Liver (tissue), 9 donors: Measurements from ENCODE around the gene SERPINE1. TPM values are rescaled to one million over a fixed set of nuclear protein-coding genes. Genes with fewer than 3 reads are reported as not detected.

ENCODE experiments used
- DNase-seq: peaks from one replicate; pipeline ENCODE4 v3.0.0-alpha.2; 2017; ENCODE audit warnings: low spot score
- H3K27ac ChIP-seq, 2 donors: one replicate each; pipeline ENCODE4 v1.7.0; 2013; ENCODE audit warnings: inconsistent platforms in 2 of 2, low read length in 2 of 2, control low read depth in 1 of 2, low read depth in 1 of 2, mild to moderate bottlenecking in 1 of 2
- H3K27me3 ChIP-seq, 4 donors: one replicate each; pipeline versions ENCODE4 v1.6.1 to v1.7.0; 2013; ENCODE audit warnings: low read length in 3 of 4, inconsistent platforms in 1 of 4, mild to moderate bottlenecking in 1 of 4, moderate library complexity in 1 of 4; ENCODE audit not compliant: control insufficient read depth in 4 of 4, insufficient read depth in 4 of 4
- H3K36me3 ChIP-seq, 4 donors: one replicate each; pipeline versions ENCODE4 v1.6.1 to v1.7.0; 2013; ENCODE audit warnings: low read length in 3 of 4, mild to moderate bottlenecking in 3 of 4, low read depth in 1 of 4, moderate library complexity in 1 of 4; ENCODE audit not compliant: control insufficient read depth in 4 of 4, insufficient read depth in 3 of 4
- H3K4me1 ChIP-seq, 4 donors: one replicate each; pipeline versions ENCODE4 v1.6.1 to v1.7.0; 2013; ENCODE audit warnings: low read length in 3 of 4, mild to moderate bottlenecking in 3 of 4, moderate library complexity in 1 of 4; ENCODE audit not compliant: control insufficient read depth in 4 of 4, insufficient read depth in 4 of 4
- H3K4me3 ChIP-seq, 3 donors: one replicate each; pipeline versions ENCODE4 v1.6.1 to v1.7.0; 2013; ENCODE audit warnings: low read length in 3 of 3, control low read depth in 1 of 3, low read depth in 1 of 3, mild to moderate bottlenecking in 1 of 3
- H3K9ac ChIP-seq, 2 donors: one replicate each; pipeline ENCODE4 v1.7.0; 2013; ENCODE audit warnings: low read length in 2 of 2, mild to moderate bottlenecking in 2 of 2, moderate library complexity in 2 of 2, control low read depth in 1 of 2, low read depth in 1 of 2
- H3K9me3 ChIP-seq, 4 donors: one replicate each; pipeline versions ENCODE4 v1.6.1 to v1.7.0; 2013; ENCODE audit warnings: low read length in 3 of 4; ENCODE audit not compliant: control insufficient read depth in 4 of 4
- EGR1 ChIP-seq, 2 donors: IDR thresholded peaks; 2 replicates each; pipeline ENCODE4 v1.6.1; 2016 to 2018; ENCODE audit warnings: antibody characterized with exemption in 2 of 2, low read depth in 2 of 2
- FOXA1 ChIP-seq: IDR thresholded peaks from 2 replicates; pipeline ENCODE4 v1.6.1; 2016; ENCODE audit warnings: antibody characterized with exemption
- FOXA2 ChIP-seq: IDR thresholded peaks from 2 replicates; pipeline ENCODE4 v1.6.1; 2016; ENCODE audit warnings: antibody characterized with exemption
- GABPA ChIP-seq, 2 donors: IDR thresholded peaks in 1 of 2; conservative IDR thresholded peaks in 1 of 2; 2 replicates each; pipeline ENCODE4 v1.6.1; 2016; ENCODE audit warnings: antibody characterized with exemption in 2 of 2, mild to moderate bottlenecking in 1 of 2, moderate library complexity in 1 of 2
- HNF4G ChIP-seq: IDR thresholded peaks from 2 replicates; pipeline ENCODE4 v1.6.1; 2016; ENCODE audit warnings: antibody characterized with exemption
- JUND ChIP-seq, 2 donors: IDR thresholded peaks; 2 replicates each; pipeline ENCODE4 v1.6.1; 2016; ENCODE audit warnings: antibody characterized with exemption in 2 of 2
- NR2F2 ChIP-seq: IDR thresholded peaks from 2 replicates; pipeline ENCODE4 v1.6.1; 2016; ENCODE audit warnings: antibody characterized with exemption
- RAD21 ChIP-seq, 2 donors: IDR thresholded peaks; 2 replicates each; pipeline ENCODE4 v1.6.1; 2016; ENCODE audit warnings: antibody characterized with exemption in 2 of 2, mild to moderate bottlenecking in 2 of 2
- REST ChIP-seq: IDR thresholded peaks from 2 replicates; pipeline ENCODE4 v1.6.1; 2016; ENCODE audit warnings: antibody characterized with exemption, mild to moderate bottlenecking
- SP1 ChIP-seq: IDR thresholded peaks from 2 replicates; pipeline ENCODE4 v1.6.1; 2018; ENCODE audit warnings: antibody characterized with exemption, mild to moderate bottlenecking
- TAF1 ChIP-seq: conservative IDR thresholded peaks from 2 replicates; pipeline ENCODE4 v1.6.1; 2016; ENCODE audit warnings: antibody characterized with exemption, mild to moderate bottlenecking
- WGBS: extraction: QIAGEN DNeasy Blood & Tissue Kit; methylation state at CpG from one replicate; pipeline ENCODE4 v1.1.7; 2013; 5-methylcytosine and 5-hydroxymethylcytosine counted together
- polyA plus RNA-seq, 2 donors: library from polyadenylated mRNA; stranded (reverse) in 1 of 2; unstranded in 1 of 2; fragments of 200-250 nt in 1 of 2; fragments of >200 nt in 1 of 2; fragmentation: Nextera tagmentation in 1 of 2; extraction: Ambion mirVana in 1 of 2; gene quantifications; one replicate each; pipeline versions ENCODE4 v1.2.1 to v1.2.3, GENCODE V29; 2013 to 2015
- total RNA-seq, 2 donors: library from RNA; depleted of rRNA; stranded (reverse); fragments of >200 nt; gene quantifications; one replicate each; pipeline ENCODE4 v1.2.3, GENCODE V29; 2014
- donor health status: healthy.
- donor health status: healthy.
- donor health status: healthy.
- donor health status: healthy.
- donor health status: healthy.

The SERPINE1 gene
- total and polyA plus RNA-seq, 4 donors = 0.93 to 18.6 (median 8.0) TPM

DNA sequence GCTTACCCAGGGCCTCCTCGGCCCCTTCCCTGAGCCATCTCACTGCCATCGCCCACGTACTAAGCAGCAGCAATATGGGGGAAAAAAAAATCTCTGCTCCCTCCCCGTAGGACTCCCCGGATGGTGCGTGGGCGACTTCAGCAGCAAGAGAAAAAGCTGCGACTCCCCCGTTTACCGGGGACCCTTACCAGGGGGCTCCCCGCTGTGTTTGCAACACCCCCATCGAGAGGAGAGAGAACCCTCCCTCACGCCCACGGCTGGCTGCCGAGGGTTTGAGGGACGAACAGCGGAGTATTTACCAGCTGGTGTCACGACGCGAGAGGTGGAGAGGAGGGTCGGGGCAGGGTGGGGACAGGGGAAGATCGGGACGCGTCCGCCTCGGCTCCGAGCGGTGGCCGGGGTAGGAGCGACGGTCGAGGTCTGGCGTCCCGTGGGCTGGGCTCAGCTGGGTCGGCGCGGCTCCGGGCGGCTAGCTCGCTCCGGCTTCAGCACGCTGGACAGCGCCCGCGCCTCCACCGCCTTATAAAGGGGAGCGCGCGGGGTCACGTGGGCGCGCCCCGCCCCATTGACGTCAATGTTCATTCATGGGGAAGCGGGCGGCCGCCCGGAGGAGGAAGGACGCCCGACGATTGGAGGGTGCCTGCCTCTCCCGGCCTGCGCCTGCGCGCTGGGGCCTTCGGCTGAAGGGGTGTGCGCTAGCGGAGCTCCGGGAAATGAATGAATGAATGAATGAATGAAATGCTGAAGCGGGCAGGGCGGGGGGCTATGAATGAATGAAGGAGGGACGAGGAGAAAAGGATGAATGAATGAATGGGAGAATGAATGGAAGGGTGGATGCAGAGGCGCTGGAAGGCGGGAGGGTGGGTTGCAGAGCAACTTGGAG lies 38.4 kb downstream of the SERPINE1 start, which contains the start of gene VGF:
VGF (minus strand) TSS at position 495 of the 883 bp plus-strand sequence. CDS start 726 bp downstream, outside the sequence.
- H3K9me3 ChIP-seq = no peaks in the 10 kb centered on the region
- peak within 1 kb of the TSS in 1 of 3 donors; percentile 12 for H3K4me3 ChIP-seq
- DNase-seq = peak; percentile 84
- H3K27ac ChIP-seq = no peak within 1 kb of the TSS
- H3K27me3 ChIP-seq = peaks cover 7 to 9% (median 7%) of the 10 kb centered on the region in 4 donors
- no peak within 1 kb of the TSS for H3K9ac ChIP-seq
- H3K4me1 ChIP-seq = peaks cover 4 to 34% (median 14%) of the 10 kb centered on the region in 4 donors
- peaks cover 0 to 1% (median under 1%) of the 10 kb centered on the region in 4 donors for H3K36me3 ChIP-seq
- TF ChIP-seq HNF4G (no peak), REST (peak; percentile 100), SP1 (peak; percentile 30)
- WGBS = 3% methylated on average over 74 of the region's 74 CpGs

DNA sequence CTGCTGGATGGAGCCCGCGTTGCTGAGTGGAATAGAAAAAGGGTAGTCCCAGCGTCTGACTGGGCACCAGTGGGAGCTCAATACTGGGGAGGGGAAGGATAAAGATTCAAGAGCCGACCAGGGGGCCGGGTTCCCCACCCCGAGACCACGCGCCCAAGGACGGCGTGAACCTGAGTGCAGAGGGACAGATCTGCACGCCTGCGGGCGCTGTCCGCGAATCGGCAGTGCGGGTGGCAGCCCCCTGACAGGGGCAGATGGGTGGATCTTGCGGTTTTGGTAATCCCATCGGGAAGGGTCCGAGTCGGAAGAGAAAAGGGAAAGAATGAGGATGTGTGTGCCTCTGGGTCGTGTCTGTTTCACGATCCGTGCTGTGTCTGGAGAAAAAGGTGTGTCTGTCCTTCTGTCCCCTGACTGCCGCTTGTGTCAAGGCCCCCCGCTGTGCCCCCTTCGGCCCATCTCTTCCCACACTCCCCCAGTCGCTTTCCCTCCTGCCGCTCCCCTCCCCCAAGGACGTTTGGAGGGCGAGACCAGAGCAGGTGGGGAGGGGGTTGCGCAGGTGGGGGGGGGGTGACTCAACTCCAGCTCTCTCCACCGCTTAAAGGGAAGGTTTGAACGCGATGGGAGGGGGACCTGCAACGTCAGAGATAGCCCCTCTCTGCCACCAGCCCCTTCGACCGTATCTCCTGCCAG lies 39.2 kb downstream of the SERPINE1 start:
- Histone ChIP-seq H3K9me3 (no peaks in the 10 kb centered on the region), H3K36me3 (no peaks in the 10 kb centered on the region), H3K4me3 (no peak overlapping the region), H3K27me3 (peaks cover 7 to 9% (median 8%) of the 10 kb centered on the region in 4 donors), H3K9ac (no peak overlapping the region), H3K4me1 (peaks cover 4 to 34% (median 14%) of the 10 kb centered on the region in 4 donors), H3K27ac (no peak overlapping the region)
- 3% methylated on average over 38 of the region's 38 CpGs for WGBS
- DNase-seq = no peak
- TF ChIP-seq FOXA2 (no peak), SP1 (no peak), RAD21 (IDR thresholded peaks at IDR 0.05) (no peak), FOXA1 (no peak), GABPA (IDR thresholded peaks at IDR 0.05 in 1 of 2, conservative IDR thresholded peaks at IDR 0.05 in 1 of 2) (no peak), EGR1 (IDR thresholded peaks at IDR 0.05; ENCODE audit: low read depth in 2 of 2) (no peak), NR2F2 (no peak), TAF1 (no peak), HNF4G (no peak), JUND (IDR thresholded peaks at IDR 0.05) (no peak)

DNA sequence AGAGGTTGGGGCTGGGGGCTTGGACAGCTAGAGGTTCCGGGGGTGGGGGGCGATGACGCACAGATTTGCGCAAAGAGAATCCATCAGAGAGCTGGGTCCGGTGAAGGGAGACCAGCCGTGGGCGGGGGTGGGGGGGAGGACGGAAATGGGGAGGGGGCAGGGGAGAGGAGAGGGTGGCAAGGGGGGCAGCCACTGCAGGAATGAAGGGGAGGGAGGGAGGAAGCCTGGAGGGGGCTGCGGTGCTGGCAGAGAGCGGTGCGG lies 39.7 kb downstream of the SERPINE1 start:
- TF ChIP-seq EGR1 (IDR thresholded peaks at IDR 0.05; ENCODE audit: low read depth in 2 of 2) = no peak
- no peak for TF ChIP-seq RAD21 (IDR thresholded peaks at IDR 0.05)
- H3K4me1 ChIP-seq = peaks cover 4 to 34% (median 14%) of the 10 kb centered on the region in 4 donors
- 3% methylated on average over 11 of the region's 11 CpGs for WGBS
- H3K36me3 ChIP-seq = no peaks in the 10 kb centered on the region
- DNase-seq = no peak
- peaks cover 7 to 11% (median 9%) of the 10 kb centered on the region in 4 donors for H3K27me3 ChIP-seq
- no peaks in the 10 kb centered on the region for H3K9me3 ChIP-seq
- H3K4me3 ChIP-seq = no peak overlapping the region
- no peak overlapping the region for H3K27ac ChIP-seq
- H3K9ac ChIP-seq = no peak overlapping the region
